B cell (primary cell): Measurements from ENCODE around the gene MSLN. TPM values are rescaled to one million over a fixed set of nuclear protein-coding genes. Genes with fewer than 3 reads are reported as not detected.

Source experiments
- ATAC-seq: fragments of 200-7000 bp; cut with Tn5 transposase; one replicate; pipeline ENCODE4 v1.10.0; 2021; ENCODE audit warnings: low read depth, mild to moderate bottlenecking, moderate number of reproducible peaks, moderate library complexity
- CTCF ChIA-PET: fragments of 350-600 bp; sonication (Branson Sonifier 250); formaldehyde crosslinking; loops from one replicate; lab custom pipeline; 2021; ENCODE audit warnings: antibody characterized with exemption, inconsistent platforms; lab: Charles Lee
- POLR2A ChIA-PET: fragments of 350-600 bp; sonication (Branson Sonifier 250); formaldehyde crosslinking; loops from one replicate; lab custom pipeline; 2021; ENCODE audit warnings: antibody characterized with exemption; lab: Charles Lee
- DNase-seq: peaks from one replicate; pipeline ENCODE4 v3.0.0; 2013
- H2AFZ ChIP-seq: 2 replicates; pipeline ENCODE4 v1.6.1; 2012; ENCODE audit warnings: mild to moderate bottlenecking, low read depth, low read length; ENCODE audit not compliant: insufficient read depth, poor library complexity, severe bottlenecking
- H3K27ac ChIP-seq, 2 donors: 1 replicate in 1 of 2; 2 replicates in 1 of 2; pipeline ENCODE4 v1.5.1; 2012 to 2013; ENCODE audit warnings: low read length in 2 of 2, mild to moderate bottlenecking in 2 of 2, moderate library complexity in 1 of 2
- H3K27me3 ChIP-seq, 4 experiments: fragments of 200-600 bp in 1 of 4; sonication (generic) in 1 of 4; replicated peaks in 1 of 4; 1 replicate in 2 of 4; 2 replicates in 2 of 4; pipeline versions ENCODE4 v1.6.1 to v1.7.0; 2013 to 2016; ENCODE audit warnings: low read length in 3 of 4, mild to moderate bottlenecking in 2 of 4, mixed read lengths in 1 of 4, moderate library complexity in 1 of 4; ENCODE audit not compliant: insufficient read depth in 4 of 4, control insufficient read depth in 3 of 4; ENCODE audit errors: control extremely low read depth in 1 of 4
- H3K36me3 ChIP-seq, 2 experiments: replicated peaks in 1 of 2; 1 replicate in 1 of 2; 2 replicates in 1 of 2; pipeline versions ENCODE4 v1.6.1 to v1.7.1; 2013; ENCODE audit warnings: low read length in 1 of 2; ENCODE audit not compliant: insufficient read depth in 2 of 2, control insufficient read depth in 1 of 2; ENCODE audit errors: control extremely low read depth in 1 of 2, extremely low read depth in 1 of 2
- H3K4me1 ChIP-seq, 2 donors: fragments of 200-600 bp in 1 of 2; sonication (generic) in 1 of 2; 1 replicate in 1 of 2; 2 replicates in 1 of 2; pipeline versions ENCODE4 v1.5.1 to v1.6.1; 2013 to 2017; ENCODE audit warnings: low read length in 2 of 2; ENCODE audit not compliant: control insufficient read depth in 2 of 2, insufficient read depth in 2 of 2
- H3K4me2 ChIP-seq: replicated peaks from 2 replicates; pipeline ENCODE3; 2012; ENCODE audit warnings: mild to moderate bottlenecking, low read depth, low read length; ENCODE audit not compliant: poor library complexity, severe bottlenecking
- H3K4me3 ChIP-seq, 5 experiments: fragments of 200-600 bp in 1 of 5; sonication (generic) in 1 of 5; 1 replicate in 3 of 5; 2 replicates in 2 of 5; pipeline versions ENCODE4 v1.5.1 to v1.7.0; 2011 to 2016; ENCODE audit warnings: low read length in 4 of 5, mild to moderate bottlenecking in 4 of 5, low read depth in 2 of 5, control low read depth in 1 of 5, moderate library complexity in 1 of 5; ENCODE audit not compliant: insufficient read depth in 1 of 5; ENCODE audit errors: control extremely low read depth in 1 of 5, extremely low read depth in 1 of 5
- H3K79me2 ChIP-seq: fragments of 200-600 bp; sonication (generic); one replicate; pipeline ENCODE4 v1.6.0; 2016; ENCODE audit warnings: low read length; ENCODE audit not compliant: control insufficient read depth, insufficient read depth
- H3K9ac ChIP-seq: fragments of 200-600 bp; sonication (generic); 2 replicates; pipeline ENCODE4 v1.6.1; 2017; ENCODE audit warnings: mild to moderate bottlenecking, low read length, moderate library complexity
- H3K9me3 ChIP-seq, 3 donors: one replicate each; pipeline versions ENCODE4 v1.6.1 to v1.7.1; 2013; ENCODE audit warnings: low read length in 2 of 3; ENCODE audit not compliant: control insufficient read depth in 2 of 3, insufficient read depth in 1 of 3; ENCODE audit errors: control extremely low read depth in 1 of 3
- H4K20me1 ChIP-seq: 2 replicates; pipeline ENCODE4 v1.6.0; 2012; ENCODE audit warnings: mild to moderate bottlenecking, low read length; ENCODE audit not compliant: insufficient read depth, control insufficient read depth, poor library complexity, severe bottlenecking
- H3K27ac Mint-ChIP-seq: one replicate; pipeline ENCODE4 v1.8.0; 2021; ENCODE audit warnings: mixed read lengths
- H3K27me3 Mint-ChIP-seq: one replicate; pipeline ENCODE4 v1.8.0; 2021; ENCODE audit warnings: mixed read lengths
- H3K4me1 Mint-ChIP-seq: one replicate; pipeline ENCODE4 v1.8.0; 2021; ENCODE audit warnings: mixed read lengths
- H3K4me3 Mint-ChIP-seq: one replicate; pipeline ENCODE4 v1.8.0; 2021; ENCODE audit warnings: mixed read lengths
- H3K9me3 Mint-ChIP-seq: one replicate; pipeline ENCODE4 v1.8.0; 2022; ENCODE audit warnings: mixed read lengths; ENCODE audit not compliant: insufficient read depth
- CTCF ChIP-seq: fragments of 200-600 bp; IDR thresholded peaks from one replicate; pipeline ENCODE4 v1.8.0; 2022; ENCODE audit warnings: antibody characterized with exemption, mild to moderate bottlenecking
- EZH2 ChIP-seq: IDR thresholded peaks from 2 replicates; pipeline ENCODE4 v1.6.1; 2012; ENCODE audit warnings: borderline replicate concordance, low read depth, mild to moderate bottlenecking, moderate library complexity, low read length; ENCODE audit not compliant: insufficient read depth, poor library complexity, severe bottlenecking
- WGBS: methylation state at CpG from one replicate; pipeline ENCODE4 v1.1.5; 2013; ENCODE audit warnings: missing lambda C conversion rate; ENCODE audit not compliant: insufficient coverage; 5-methylcytosine and 5-hydroxymethylcytosine counted together
- intact Hi-C: fragments of 100-400 bp; cut with micrococcal nuclease; formaldehyde crosslinking; loops from one replicate; pipeline ENCODE4 v1.10.0; 2022
- polyA plus RNA-seq: library from polyadenylated mRNA; depleted of rRNA; stranded (reverse); fragments of >200 nt; gene quantifications from 2 replicates; pipeline ENCODE4 v1.2.3, GENCODE V29; 2012
- total RNA-seq, 2 donors: library from RNA; stranded (reverse); fragments of 120-200 nt in 1 of 2; gene quantifications; 1 replicate in 1 of 2; 2 replicates in 1 of 2; pipeline versions ENCODE4 v1.2.3 to v1.2.4, GENCODE V29; 2013 to 2022

The MSLN gene
- total and polyA plus RNA-seq, 2 donors (not counting 1 experiment from before 2014, with no cell fraction given) = not detected

GRCh38 chr16:717450-718245 lies 42.9 kb upstream of the MSLN start:
- no peaks in the 10 kb centered on the region for H3K9me3 Mint-ChIP-seq
- TF ChIP-seq EZH2 (no peak), CTCF (no peak)
- POLR2A ChIA-PET = interaction anchor here (1.9 kb wide), 1 partner anchor 10 kb away, joined by 8 read pairs; no protein-coding TSS in a partner anchor
- Histone ChIP-seq H3K27ac (no peak overlapping the region), H3K27me3 (peaks cover 0 to 23% (median 10%) of the 10 kb centered on the region in 4 experiments), H3K36me3 (no peaks in the 10 kb centered on the region), H3K9me3 (peaks cover 0 to 15% (median 0%) of the 10 kb centered on the region in 3 donors), H3K4me3 (no peak overlapping the region), H3K79me2 (no peaks in the 10 kb centered on the region), H3K4me2 (no peak overlapping the region), H2AFZ (no peak overlapping the region), H4K20me1 (peaks cover 20% of the 10 kb centered on the region), H3K9ac (no peak overlapping the region), H3K4me1 (peaks cover 28 to 39% of the 10 kb centered on the region in 2 donors)
- 84% methylated on average over 32 of the region's 32 CpGs for WGBS
- no peak for ATAC-seq
- H3K27ac Mint-ChIP-seq = no peak overlapping the region
- intact Hi-C loops = loop anchor here (5.0 kb wide), 1 partner anchor 255 kb away; the partner anchor contains the start of gene LMF1
- H3K4me3 Mint-ChIP-seq = no peak overlapping the region
- CTCF ChIA-PET = interaction anchor here (1.3 kb wide), 1 partner anchor 10 kb away, joined by 3 read pairs; no protein-coding TSS in a partner anchor
- peaks cover 6% of the 10 kb centered on the region for H3K27me3 Mint-ChIP-seq
- H3K4me1 Mint-ChIP-seq = peaks cover 11% of the 10 kb centered on the region
- DNase-seq = no peak

GRCh38 chr16:718389-718788 lies 42.1 kb upstream of the MSLN start:
- Histone ChIP-seq H4K20me1 (peaks cover 20% of the 10 kb centered on the region), H3K27ac (no peak overlapping the region), H2AFZ (no peak overlapping the region), H3K9ac (no peak overlapping the region), H3K4me2 (no peak overlapping the region), H3K36me3 (no peaks in the 10 kb centered on the region), H3K4me3 (no peak overlapping the region), H3K4me1 (peaks cover 28 to 39% of the 10 kb centered on the region in 2 donors), H3K79me2 (no peaks in the 10 kb centered on the region), H3K9me3 (peaks cover 0 to 15% (median 0%) of the 10 kb centered on the region in 3 donors), H3K27me3 (peaks cover 0 to 22% (median 10%) of the 10 kb centered on the region in 4 experiments)
- no peak for TF ChIP-seq EZH2
- TF ChIP-seq CTCF = no peak
- H3K9me3 Mint-ChIP-seq = no peaks in the 10 kb centered on the region
- DNase-seq (no peak), ATAC-seq (no peak)
- ChIA-PET POLR2A (interaction anchor here (1.3 kb wide), 1 partner anchor 10 kb away, joined by 11 read pairs; no protein-coding TSS in a partner anchor), CTCF (interaction anchor here (1.3 kb wide), 1 partner anchor 10 kb away, joined by 3 read pairs; no protein-coding TSS in a partner anchor)
- peaks cover 11% of the 10 kb centered on the region for H3K4me1 Mint-ChIP-seq
- intact Hi-C loops = loop anchor here (5.0 kb wide), 1 partner anchor 254 kb away; the partner anchor contains the start of gene LMF1
- H3K27me3 Mint-ChIP-seq = peaks cover 3% of the 10 kb centered on the region
- 91% methylated on average over 7 of the region's 9 CpGs for WGBS
- H3K27ac Mint-ChIP-seq = no peak overlapping the region
- H3K4me3 Mint-ChIP-seq = no peak overlapping the region
